Measurements from ENCODE around the gene HOXD13.

Gene HOXD13

GRCh38 chr2:176128172-176128981 lies 35.9 kb downstream of the HOXD13 start:
- Mint-ChIP-seq H3K36me3 (peaks cover 2% of the 10 kb centered on the region), H3K27ac (peak overlapping the region; percentile 20), H3K27me3 (peaks cover 67% of the 10 kb centered on the region), H3K9me3 (no peaks in the 10 kb centered on the region), H3K4me3 (peak overlapping the region; percentile 16), H3K4me1 (peaks cover 36% of the 10 kb centered on the region)

- H3K4me3 Mint-ChIP-seq = peak within 1 kb of the TSS; percentile 62
- H3K27ac Mint-ChIP-seq = peak within 1 kb of the TSS; percentile 20
- peaks cover 2% of the 10 kb centered on the region for H3K36me3 Mint-ChIP-seq
- peaks cover 68% of the 10 kb centered on the region for H3K27me3 Mint-ChIP-seq
- H3K4me1 Mint-ChIP-seq = peaks cover 33% of the 10 kb centered on the region
- no peaks in the 10 kb centered on the region for H3K9me3 Mint-ChIP-seq
These were observed 36.7 kb downstream of the HOXD13 start, which contains the start of gene HOXD8 for GRCh38 chr2:176128982-176129796. Gene HOXD8 (plus strand): TSS chr2:176129705. CDS start chr2:176130367, 662 bp downstream.

DNA sequence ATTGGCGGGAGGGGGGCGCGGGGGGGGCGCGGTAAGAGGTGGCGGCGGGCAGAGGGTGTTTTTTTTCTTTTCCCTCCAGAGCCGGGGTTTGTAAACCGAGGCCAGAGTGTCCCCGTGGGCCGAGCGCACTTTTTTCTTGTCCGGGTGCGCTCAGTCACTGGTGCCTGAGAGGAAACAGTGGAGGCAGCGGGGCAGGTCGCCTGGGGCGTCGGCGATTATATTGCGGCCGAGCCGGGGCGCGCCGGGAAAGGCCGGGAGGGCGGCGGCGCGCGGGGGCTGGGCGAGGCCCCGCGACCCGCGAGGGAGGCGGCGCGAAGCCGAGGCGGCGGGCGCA lies 37.3 kb downstream of the HOXD13 start:
- Mint-ChIP-seq H3K9me3 (no peaks in the 10 kb centered on the region), H3K27ac (no peak overlapping the region), H3K4me1 (peaks cover 33% of the 10 kb centered on the region), H3K27me3 (peaks cover 69% of the 10 kb centered on the region), H3K4me3 (no peak overlapping the region), H3K36me3 (peaks cover 2% of the 10 kb centered on the region)

- H3K27ac Mint-ChIP-seq = no peak overlapping the region
- H3K4me3 Mint-ChIP-seq = peak overlapping the region; percentile 62
- peaks cover 71% of the 10 kb centered on the region for H3K27me3 Mint-ChIP-seq
- H3K36me3 Mint-ChIP-seq = peaks cover 2% of the 10 kb centered on the region
- no peaks in the 10 kb centered on the region for H3K9me3 Mint-ChIP-seq
- H3K4me1 Mint-ChIP-seq = peaks cover 35% of the 10 kb centered on the region
These were observed 37.8 kb downstream of the HOXD13 start for GRCh38 chr2:176130147-176130956.

DNA sequence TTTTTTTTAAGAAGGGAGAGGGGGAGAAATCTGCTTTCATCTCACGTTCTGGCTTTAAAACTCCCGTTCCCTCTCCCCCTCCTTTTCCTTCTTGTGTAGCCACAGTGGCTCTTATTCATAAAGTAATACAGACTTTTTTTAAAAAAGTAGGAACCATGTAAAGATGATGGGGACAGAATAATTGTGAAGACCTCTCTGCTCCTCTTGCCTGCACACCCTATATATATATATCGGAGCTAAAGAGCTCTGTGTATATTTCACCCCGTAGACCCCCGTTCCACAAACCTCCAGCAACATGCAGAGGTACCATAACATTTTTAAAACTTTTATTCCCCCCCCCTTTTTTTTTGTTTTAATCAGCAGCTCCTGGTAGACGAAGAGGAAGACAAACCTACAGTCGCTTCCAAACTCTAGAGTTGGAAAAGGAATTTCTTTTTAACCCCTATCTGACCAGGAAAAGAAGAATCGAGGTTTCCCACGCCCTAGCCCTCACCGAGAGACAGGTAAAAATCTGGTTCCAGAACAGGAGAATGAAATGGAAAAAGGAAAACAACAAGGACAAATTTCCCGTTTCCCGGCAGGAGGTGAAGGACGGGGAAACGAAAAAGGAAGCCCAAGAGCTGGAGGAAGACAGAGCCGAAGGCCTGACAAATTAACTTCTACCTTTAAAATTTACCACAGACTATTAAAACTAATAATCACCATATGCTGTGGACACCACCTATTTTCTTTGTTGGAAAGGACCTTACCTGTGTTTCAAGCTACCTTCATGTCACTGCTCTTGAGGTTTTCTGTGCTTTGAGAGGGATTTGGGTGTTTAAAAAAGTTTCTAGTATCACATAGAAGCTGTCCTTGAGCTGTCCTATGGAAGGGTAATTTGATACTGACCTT lies 38.7 kb downstream of the HOXD13 start:
- H3K36me3 Mint-ChIP-seq = peaks cover 6% of the 10 kb centered on the region
- H3K4me3 Mint-ChIP-seq = peak overlapping the region; percentile 62
- peaks cover 42% of the 10 kb centered on the region for H3K4me1 Mint-ChIP-seq
- H3K27me3 Mint-ChIP-seq = peaks cover 71% of the 10 kb centered on the region
- H3K27ac Mint-ChIP-seq = peak overlapping the region; percentile 70
- H3K9me3 Mint-ChIP-seq = no peaks in the 10 kb centered on the region

GRCh38 chr2:176131848-176132158 lies 39.3 kb downstream of the HOXD13 start:
- Mint-ChIP-seq H3K27ac (no peak overlapping the region), H3K9me3 (no peaks in the 10 kb centered on the region), H3K4me3 (peak overlapping the region; percentile 75), H3K36me3 (peaks cover 6% of the 10 kb centered on the region), H3K4me1 (peaks cover 42% of the 10 kb centered on the region), H3K27me3 (peaks cover 68% of the 10 kb centered on the region)

DNA sequence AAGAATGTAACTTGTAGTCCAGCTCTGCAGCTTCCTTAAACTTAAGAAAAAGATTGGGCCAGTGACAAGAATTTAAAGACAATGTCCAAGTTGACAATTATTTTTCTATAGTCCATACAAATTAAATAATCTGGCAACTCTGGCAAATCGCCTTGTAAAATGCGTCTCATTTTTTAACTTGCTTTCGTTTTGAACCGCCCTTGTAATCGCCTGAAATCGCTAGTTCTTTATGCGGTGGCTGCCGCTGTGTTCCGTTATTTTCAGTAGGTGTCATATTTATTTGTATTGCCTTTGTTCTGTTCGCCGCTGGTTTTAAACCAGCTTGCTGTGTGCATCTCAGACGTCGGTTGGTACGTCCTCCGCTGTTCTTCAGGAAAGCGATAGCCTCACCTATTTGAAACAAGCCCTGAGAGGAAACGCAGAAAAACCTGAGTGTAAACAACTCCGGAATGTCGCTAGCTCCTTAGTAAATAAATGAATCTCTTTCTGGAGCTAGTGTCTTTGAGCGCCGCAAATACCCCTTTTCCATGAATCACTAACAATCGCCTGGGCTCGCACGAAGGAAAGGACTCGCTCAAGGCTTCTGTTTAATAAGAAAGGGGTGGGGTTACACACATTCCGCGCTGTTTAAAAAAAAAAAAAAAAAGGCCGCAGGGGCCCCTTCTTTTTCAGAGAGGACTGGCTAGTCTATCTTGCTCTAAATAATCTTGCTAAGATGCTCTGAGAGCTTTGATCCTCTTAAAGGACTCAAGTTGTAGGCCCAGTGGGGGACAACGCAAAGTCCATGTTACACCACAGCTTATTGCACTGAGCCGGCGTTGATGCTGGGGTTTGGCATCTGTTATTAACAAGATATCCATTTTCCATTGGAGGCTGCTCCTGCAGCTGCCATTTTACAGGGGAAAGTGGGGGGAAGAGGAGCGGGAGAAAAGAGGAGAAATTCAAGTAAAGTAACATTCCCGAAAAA lies 40.0 kb downstream of the HOXD13 start:
- peak overlapping the region; percentile 42 for H3K27ac Mint-ChIP-seq
- H3K4me1 Mint-ChIP-seq = peaks cover 46% of the 10 kb centered on the region
- H3K27me3 Mint-ChIP-seq = peaks cover 65% of the 10 kb centered on the region
- H3K36me3 Mint-ChIP-seq = peaks cover 6% of the 10 kb centered on the region
- peak overlapping the region; percentile 75 for H3K4me3 Mint-ChIP-seq
- H3K9me3 Mint-ChIP-seq = peaks cover under 1% of the 10 kb centered on the region

- Mint-ChIP-seq H3K27ac (no peak overlapping the region), H3K4me1 (peaks cover 38% of the 10 kb centered on the region), H3K4me3 (no peak overlapping the region), H3K27me3 (peaks cover 66% of the 10 kb centered on the region), H3K9me3 (peaks cover 5% of the 10 kb centered on the region), H3K36me3 (peaks cover 6% of the 10 kb centered on the region)
These were observed 40.9 kb downstream of the HOXD13 start for GRCh38 chr2:176133389-176133788.

DNA sequence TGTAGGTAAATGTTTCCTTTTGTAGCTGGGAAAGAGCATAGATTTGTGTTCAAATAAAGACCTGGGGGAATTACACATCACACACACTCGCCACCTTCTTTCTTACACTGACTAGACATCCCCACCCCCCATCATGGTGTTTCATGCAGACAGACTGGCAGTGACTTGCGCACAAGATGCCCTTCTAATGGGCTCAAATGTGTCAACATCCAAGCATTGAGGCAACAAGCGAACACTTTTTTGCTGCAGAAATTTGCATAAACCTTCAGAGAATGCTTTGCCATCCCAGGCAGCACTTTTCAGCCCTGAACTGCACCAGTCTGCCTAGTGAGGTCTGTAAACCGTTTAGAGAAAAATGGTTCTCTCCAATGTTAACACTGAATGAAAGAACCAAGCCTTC lies 41.5 kb downstream of the HOXD13 start:
- peaks cover 67% of the 10 kb centered on the region for H3K27me3 Mint-ChIP-seq
- H3K9me3 Mint-ChIP-seq = peaks cover 9% of the 10 kb centered on the region
- H3K27ac Mint-ChIP-seq = no peak overlapping the region
- peaks cover 6% of the 10 kb centered on the region for H3K36me3 Mint-ChIP-seq
- peaks cover 37% of the 10 kb centered on the region for H3K4me1 Mint-ChIP-seq
- H3K4me3 Mint-ChIP-seq = no peak overlapping the region

DNA sequence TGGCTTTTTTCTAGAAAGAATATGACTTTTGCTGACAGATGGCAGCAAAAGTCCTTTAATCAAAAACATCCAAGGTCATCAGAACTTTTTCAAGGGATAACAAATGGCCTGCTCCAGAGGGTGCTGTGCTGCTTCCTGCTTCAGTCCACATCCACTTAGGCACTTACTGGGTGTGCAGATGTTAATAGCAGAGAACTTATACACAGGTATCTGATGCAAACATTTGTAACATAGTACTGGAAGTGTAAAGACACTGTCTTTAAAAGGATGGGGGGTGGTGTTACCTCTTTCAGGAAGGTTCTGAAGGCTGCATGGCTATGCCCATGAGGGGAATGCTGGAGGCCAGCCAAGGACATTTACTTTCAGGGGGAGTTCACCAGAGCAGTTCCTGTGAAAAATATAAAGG lies 42.5 kb downstream of the HOXD13 start:
- Mint-ChIP-seq H3K4me1 (peaks cover 39% of the 10 kb centered on the region), H3K36me3 (peaks cover 6% of the 10 kb centered on the region), H3K4me3 (no peak overlapping the region), H3K27me3 (peaks cover 72% of the 10 kb centered on the region), H3K27ac (no peak overlapping the region), H3K9me3 (peaks cover 9% of the 10 kb centered on the region)

DNA sequence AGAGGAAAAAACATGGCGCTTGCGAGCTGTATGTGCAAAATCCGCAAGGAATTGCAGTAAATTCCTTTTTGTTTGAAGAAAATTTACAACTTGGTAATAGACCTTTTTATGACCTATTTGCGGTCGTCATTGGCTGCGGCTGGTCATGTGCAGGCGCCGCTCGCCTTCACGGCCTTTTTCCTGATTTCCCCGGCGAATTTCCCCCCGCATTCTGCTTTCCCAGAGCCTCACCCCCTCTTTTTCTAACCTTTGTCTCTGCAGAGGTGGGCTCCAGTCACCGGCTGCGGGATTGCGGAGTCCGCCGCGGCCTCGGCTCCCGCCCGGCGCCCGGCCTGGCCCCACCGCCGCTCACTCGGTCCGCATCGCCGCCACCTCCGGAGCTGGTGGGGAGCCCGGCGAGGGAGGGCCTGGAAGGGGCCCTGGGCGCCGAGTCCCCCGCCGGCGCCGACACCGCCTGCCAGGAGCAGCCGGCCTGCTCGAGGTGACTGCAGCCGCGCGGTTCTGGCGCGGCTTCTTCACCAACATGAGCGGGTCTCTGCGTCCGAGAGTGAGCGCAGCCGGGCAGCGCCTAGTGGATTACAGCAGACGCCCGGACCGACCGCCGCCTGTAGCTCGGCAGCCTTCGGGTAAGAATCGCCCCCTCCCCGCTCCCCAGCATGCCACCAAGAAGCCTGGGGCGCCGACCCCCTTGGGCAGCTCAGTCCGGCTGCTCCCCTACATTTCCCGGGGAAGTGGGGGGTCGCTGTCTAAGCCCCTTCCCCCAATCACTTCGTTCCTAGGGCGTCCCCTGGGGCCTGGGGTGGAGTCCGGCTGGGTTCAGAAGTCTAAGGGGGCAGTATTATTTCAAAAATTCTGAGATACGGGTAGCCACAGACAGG lies 44.1 kb downstream of the HOXD13 start:
- no peak overlapping the region for H3K4me3 Mint-ChIP-seq
- H3K27me3 Mint-ChIP-seq = peaks cover 70% of the 10 kb centered on the region
- no peak overlapping the region for H3K27ac Mint-ChIP-seq
- peaks cover 9% of the 10 kb centered on the region for H3K9me3 Mint-ChIP-seq
- H3K36me3 Mint-ChIP-seq = peaks cover 6% of the 10 kb centered on the region
- H3K4me1 Mint-ChIP-seq = peaks cover 31% of the 10 kb centered on the region

DNA sequence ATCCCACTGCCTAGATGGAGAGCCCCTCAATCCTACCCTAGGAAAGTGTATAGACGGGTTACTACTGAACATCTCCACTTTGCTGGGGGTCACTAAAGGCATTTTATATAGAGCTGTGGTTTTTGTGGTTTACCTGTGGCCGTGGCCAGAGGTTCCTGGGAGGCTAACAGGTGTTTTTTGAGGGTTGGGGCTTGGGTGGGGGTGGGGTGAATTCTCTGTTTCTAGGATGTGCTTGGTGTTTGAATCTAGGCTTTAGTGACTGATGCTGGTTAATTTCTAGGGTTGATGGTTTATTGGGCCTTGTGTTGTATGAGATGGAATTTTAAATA lies 44.7 kb downstream of the HOXD13 start:
- peaks cover 9% of the 10 kb centered on the region for H3K9me3 Mint-ChIP-seq
- no peak overlapping the region for H3K4me3 Mint-ChIP-seq
- no peak overlapping the region for H3K27ac Mint-ChIP-seq

DNA sequence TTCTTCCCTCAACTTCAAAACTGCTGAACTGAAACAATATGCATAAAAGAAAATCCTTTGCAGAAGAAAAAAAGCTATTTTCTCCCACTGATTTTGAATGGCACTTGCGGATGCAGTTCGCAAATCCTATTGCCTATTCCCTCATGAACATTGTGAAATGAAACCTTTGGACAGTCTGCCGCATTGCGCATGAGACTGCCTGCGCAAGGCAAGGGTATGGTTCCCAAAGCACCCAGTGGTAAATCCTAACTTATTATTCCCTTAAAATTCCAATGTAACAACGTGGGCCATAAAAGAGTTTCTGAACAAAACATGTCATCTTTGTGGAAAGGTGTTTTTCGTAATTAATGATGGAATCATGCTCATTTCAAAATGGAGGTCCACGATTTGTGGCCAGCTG lies 45.4 kb downstream of the HOXD13 start:
- Mint-ChIP-seq H3K27me3 (peaks cover 65% of the 10 kb centered on the region), H3K9me3 (peaks cover 9% of the 10 kb centered on the region), H3K36me3 (peaks cover 6% of the 10 kb centered on the region), H3K27ac (no peak overlapping the region), H3K4me3 (no peak overlapping the region), H3K4me1 (peaks cover 23% of the 10 kb centered on the region)

More for the DNA sequence above, 44.7 kb downstream of the HOXD13 start:
- H3K27me3 Mint-ChIP-seq = peaks cover 69% of the 10 kb centered on the region
- peaks cover 27% of the 10 kb centered on the region for H3K4me1 Mint-ChIP-seq
- H3K36me3 Mint-ChIP-seq = peaks cover 6% of the 10 kb centered on the region
